HEK293T (cell line): ENCODE results near the gene GABBR2.

Source experiments
- CTCF ChIA-PET: fragments of 350-600 bp; formaldehyde crosslinking; extraction: SDS; loops from one replicate; lab custom pipeline; 2021; ENCODE audit warnings: antibody characterized with exemption, inconsistent platforms; lab: Yijun Ruan, JAX
- POLR2A ChIA-PET: fragments of 350-600 bp; formaldehyde crosslinking; extraction: SDS; loops from one replicate; lab custom pipeline; 2020; ENCODE audit warnings: antibody characterized with exemption, inconsistent platforms; lab: Yijun Ruan, JAX
- DNase-seq: peaks from one replicate; pipeline ENCODE4 v3.0.0; 2012; ENCODE audit warnings: mixed read lengths; ENCODE audit errors: extremely low spot score
- ARNT ChIP-seq: fragments of 450-650 bp; IDR thresholded peaks from 2 replicates; pipeline ENCODE4 v1.6.1; 2017; ENCODE audit warnings: mild to moderate bottlenecking
- BHLHE40 ChIP-seq: fragments of 450-650 bp; IDR thresholded peaks from 2 replicates; pipeline ENCODE4 v1.6.1; 2016; ENCODE audit warnings: mild to moderate bottlenecking, moderate library complexity, borderline replicate concordance
- CTBP1 ChIP-seq: fragments of 450-650 bp; IDR thresholded peaks from 2 replicates; pipeline ENCODE4 v1.6.1; 2016; ENCODE audit warnings: borderline replicate concordance
- ELF4 ChIP-seq: fragments of 450-650 bp; IDR thresholded peaks from 2 replicates; pipeline ENCODE4 v1.6.1; 2017; ENCODE audit warnings: antibody characterized with exemption
- FOXA1 ChIP-seq: fragments of 450-650 bp; IDR thresholded peaks from 2 replicates; pipeline ENCODE4 v1.6.1; 2016; ENCODE audit warnings: mild to moderate bottlenecking
- FOXK2 ChIP-seq: fragments of 450-650 bp; IDR thresholded peaks from 2 replicates; pipeline ENCODE4 v1.6.1; 2016; ENCODE audit warnings: mild to moderate bottlenecking
- FOXM1 ChIP-seq: fragments of 450-650 bp; IDR thresholded peaks from 2 replicates; pipeline ENCODE4 v1.6.1; 2017; ENCODE audit warnings: mild to moderate bottlenecking, borderline replicate concordance
- HDGF ChIP-seq: fragments of 450-650 bp; IDR thresholded peaks from 2 replicates; pipeline ENCODE4 v1.6.1; 2017; ENCODE audit warnings: antibody characterized with exemption, borderline replicate concordance
- L3MBTL2 ChIP-seq: fragments of 450-650 bp; conservative IDR thresholded peaks from 2 replicates; pipeline ENCODE4 v1.6.1; 2016; ENCODE audit warnings: mild to moderate bottlenecking
- LEF1 ChIP-seq: fragments of 450-650 bp; IDR thresholded peaks from 2 replicates; pipeline ENCODE4 v1.6.1; 2017; ENCODE audit warnings: mild to moderate bottlenecking, borderline replicate concordance
- NFRKB ChIP-seq: fragments of 450-650 bp; IDR thresholded peaks from 2 replicates; pipeline ENCODE4 v1.6.1; 2016; ENCODE audit warnings: mild to moderate bottlenecking, moderate library complexity
- SP1 ChIP-seq: fragments of 450-650 bp; IDR thresholded peaks from 2 replicates; pipeline ENCODE4 v1.6.1; 2017
- SUZ12 ChIP-seq: fragments of 450-650 bp; IDR thresholded peaks from 2 replicates; pipeline ENCODE4 v1.6.1; 2016; ENCODE audit warnings: mild to moderate bottlenecking
- TARDBP ChIP-seq: fragments of 450-650 bp; IDR thresholded peaks from 2 replicates; pipeline ENCODE4 v1.6.1; 2016
- ZNF384 ChIP-seq: fragments of 450-650 bp; IDR thresholded peaks from 2 replicates; pipeline ENCODE4 v1.6.1; 2016
- TF ChIP-seq, protein P1 (sequence below): fragments of 450-650 bp; IDR thresholded peaks from 2 replicates; pipeline ENCODE4 v1.6.1; 2016

GABBR2 gene

DNA sequence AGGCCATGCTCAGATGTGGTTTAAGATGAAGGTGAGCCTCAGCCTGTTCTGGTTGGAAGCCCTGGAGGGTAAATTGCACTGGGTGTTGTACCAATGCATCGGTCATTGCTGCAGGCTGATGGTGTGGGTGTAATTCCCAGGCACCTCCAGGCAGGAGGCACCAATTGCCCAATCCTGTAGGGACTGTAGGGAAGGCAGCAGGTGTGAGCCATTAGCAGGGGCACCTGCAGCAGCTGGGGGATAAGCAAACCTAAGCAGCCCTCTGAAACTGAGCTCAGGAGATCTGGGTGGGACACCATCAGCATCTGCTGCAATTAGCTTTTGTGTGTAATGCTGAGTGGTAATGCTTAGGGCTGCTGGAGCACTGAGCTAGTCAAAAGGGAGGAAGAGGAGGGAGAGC, 263.2 kb downstream of the GABBR2 start:
- CTCF ChIA-PET: no interaction called here
- POLR2A ChIA-PET: no interaction called here
- TF ChIP-seq BHLHE40: no peak
- TF ChIP-seq ZNF384: no peak
- TF ChIP-seq SUZ12: no peak
- no peak for TF ChIP-seq HDGF
- no peak for TF ChIP-seq ARNT
- TF ChIP-seq FOXA1: no peak
- no peak for TF ChIP-seq FOXM1
- no peak for TF ChIP-seq CTBP1
- TF ChIP-seq, protein P1, sequence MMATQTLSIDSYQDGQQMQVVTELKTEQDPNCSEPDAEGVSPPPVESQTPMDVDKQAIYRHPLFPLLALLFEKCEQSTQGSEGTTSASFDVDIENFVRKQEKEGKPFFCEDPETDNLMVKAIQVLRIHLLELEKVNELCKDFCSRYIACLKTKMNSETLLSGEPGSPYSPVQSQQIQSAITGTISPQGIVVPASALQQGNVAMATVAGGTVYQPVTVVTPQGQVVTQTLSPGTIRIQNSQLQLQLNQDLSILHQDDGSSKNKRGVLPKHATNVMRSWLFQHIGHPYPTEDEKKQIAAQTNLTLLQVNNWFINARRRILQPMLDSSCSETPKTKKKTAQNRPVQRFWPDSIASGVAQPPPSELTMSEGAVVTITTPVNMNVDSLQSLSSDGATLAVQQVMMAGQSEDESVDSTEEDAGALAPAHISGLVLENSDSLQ: no peak
- TF ChIP-seq LEF1: no peak
- TF ChIP-seq TARDBP: no peak
- no peak for TF ChIP-seq L3MBTL2
- no peak for TF ChIP-seq NFRKB
- TF ChIP-seq ELF4: no peak
- no peak for TF ChIP-seq FOXK2
- TF ChIP-seq SP1: no peak
- no peak for DNase-seq

DNA sequence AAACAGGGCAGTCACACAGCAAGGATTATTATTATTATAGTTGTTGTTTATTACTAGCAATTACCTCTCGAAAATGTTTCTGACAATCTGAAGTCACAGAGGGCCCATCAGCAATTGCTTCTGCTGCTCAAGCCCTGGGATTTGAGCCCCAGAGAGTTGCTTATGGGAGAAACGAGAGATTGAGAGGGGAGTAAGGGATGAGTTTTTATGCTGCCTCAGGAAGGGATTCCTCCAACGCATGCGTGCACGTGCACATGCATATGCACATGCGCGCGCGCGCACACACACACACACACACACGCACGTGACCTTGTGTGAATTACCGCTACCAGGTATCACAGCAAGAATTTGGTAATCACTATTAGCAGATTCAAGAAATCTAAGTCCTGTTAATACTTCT, 264.1 kb downstream of the GABBR2 start:
- DNase-seq: no peak
- ChIA-PET POLR2A (no interaction called here), CTCF (no interaction called here)
- TF ChIP-seq ZNF384 (no peak), FOXA1 (no peak), L3MBTL2 (no peak), TARDBP (no peak), LEF1 (no peak), FOXK2 (no peak), SUZ12 (no peak), HDGF (no peak), ELF4 (no peak), FOXM1 (no peak), BHLHE40 (no peak), CTBP1 (no peak), SP1 (no peak), ARNT (no peak)
- TF ChIP-seq, protein P1: no peak

DNA sequence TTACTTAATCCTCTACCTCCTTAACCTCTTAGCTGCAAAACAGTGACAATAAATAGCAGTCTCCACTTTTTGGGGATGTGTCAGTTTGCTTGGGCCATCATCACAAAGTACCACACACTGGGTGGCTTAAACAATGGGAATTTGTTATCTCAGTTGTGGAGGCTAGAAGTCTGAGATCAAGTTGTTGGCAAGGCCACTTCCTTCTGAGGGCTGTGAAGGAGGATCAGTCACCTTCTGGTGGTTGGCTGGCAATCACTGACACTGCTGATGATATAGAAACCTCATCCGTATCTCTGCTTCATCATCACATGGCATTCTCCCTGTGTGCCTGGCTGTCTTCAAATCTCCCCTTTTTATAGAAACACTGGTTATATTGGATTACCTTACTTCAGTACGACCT, 266.2 kb downstream of the GABBR2 start:
- ChIA-PET POLR2A (no interaction called here), CTCF (no interaction called here)
- no peak for DNase-seq
- TF ChIP-seq FOXM1 (no peak), BHLHE40 (no peak), FOXA1 (no peak), L3MBTL2 (no peak), NFRKB (no peak), SP1 (no peak), TARDBP (no peak), HDGF (no peak), ZNF384 (no peak), FOXK2 (no peak)

DNA sequence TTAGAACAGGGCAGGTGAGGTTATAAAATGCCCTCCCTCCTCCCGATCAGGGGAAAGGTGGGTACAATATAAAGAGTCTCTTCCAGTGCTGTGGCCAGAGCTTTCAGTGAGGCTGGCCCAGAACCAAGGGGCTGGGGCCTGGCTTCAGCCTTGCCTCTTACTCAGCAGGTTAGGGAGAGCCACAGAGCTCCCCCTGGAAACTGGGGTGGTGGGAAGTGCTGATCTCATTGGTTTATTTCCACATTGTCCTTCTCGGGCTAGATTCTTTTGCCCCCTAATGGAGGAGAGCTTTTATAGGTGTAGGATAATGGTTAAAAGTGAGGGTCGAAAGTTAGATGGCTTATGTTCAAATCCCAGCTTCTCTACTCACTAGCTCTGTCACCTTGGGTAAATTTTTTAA, 266.6 kb downstream of the GABBR2 start:
- POLR2A ChIA-PET: no interaction called here
- CTCF ChIA-PET: no interaction called here
- no peak for DNase-seq
- TF ChIP-seq FOXA1: no peak
- TF ChIP-seq CTBP1: no peak
- TF ChIP-seq, protein P1: no peak
- no peak for TF ChIP-seq FOXM1
- no peak for TF ChIP-seq FOXK2
- no peak for TF ChIP-seq TARDBP
- no peak for TF ChIP-seq ARNT
- TF ChIP-seq ZNF384: no peak
- TF ChIP-seq NFRKB: no peak
- no peak for TF ChIP-seq LEF1
- no peak for TF ChIP-seq SUZ12
- no peak for TF ChIP-seq BHLHE40
- TF ChIP-seq ELF4: no peak
- TF ChIP-seq HDGF: no peak
- no peak for TF ChIP-seq L3MBTL2
- TF ChIP-seq SP1: no peak

DNA sequence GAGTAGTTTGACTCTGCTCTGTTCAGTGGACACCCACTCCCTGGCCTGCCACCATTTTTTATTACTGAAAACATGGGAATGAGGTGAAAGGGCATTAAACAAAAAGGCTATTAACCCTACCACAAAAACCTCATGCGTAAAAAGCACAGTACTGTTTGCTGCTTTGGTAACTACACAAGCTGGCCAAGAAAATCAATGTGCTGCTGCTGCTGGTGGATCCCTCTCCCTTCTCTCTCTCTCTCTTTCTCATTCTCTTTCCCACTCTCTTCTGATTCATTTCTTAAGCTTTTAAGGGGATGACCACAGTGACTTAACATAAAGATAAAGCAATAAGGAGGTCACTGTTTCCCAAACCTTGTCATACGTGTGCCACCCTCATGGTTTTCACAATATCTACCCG, 270.1 kb downstream of the GABBR2 start:
- CTCF ChIA-PET: no interaction called here
- DNase-seq: no peak
- POLR2A ChIA-PET: no interaction called here
- TF ChIP-seq ARNT (no peak), L3MBTL2 (no peak), TARDBP (no peak), ELF4 (no peak), BHLHE40 (no peak), LEF1 (no peak), SP1 (no peak), FOXA1 (no peak), FOXK2 (no peak), CTBP1 (no peak), HDGF (no peak), NFRKB (no peak), FOXM1 (no peak), ZNF384 (no peak), SUZ12 (no peak)
- TF ChIP-seq, protein P1: no peak
